PC-3 (cell line): ENCODE results near the gene MRPL14. TPM values are rescaled to one million over a fixed set of nuclear protein-coding genes. Genes with fewer than 3 reads are reported as not detected.

Experiments used
- ATAC-seq: fragments of 200-7000 bp; cut with Tn5 transposase; 2 replicates; pipeline ENCODE4 v1.9.1; 2020; ENCODE audit warnings: mild to moderate bottlenecking, moderate library complexity
- BruUV-seq: library from RNA; stranded (reverse); fragments of 400-500 nt; replicated peaks from 2 replicates; lab custom pipeline; 2021; lab: Mats Ljungman, UMichigan
- CTCF ChIA-PET: fragments of 300-600 bp; sonication (Branson Sonifier 250); formaldehyde crosslinking; loops from one replicate; lab custom pipeline; 2022; ENCODE audit warnings: antibody characterized with exemption; lab: Charles Lee
- POLR2A ChIA-PET: fragments of 300-600 bp; sonication (Branson Sonifier 250); formaldehyde crosslinking; loops from one replicate; lab custom pipeline; 2022; ENCODE audit warnings: antibody characterized with exemption; ENCODE audit not compliant: unreplicated experiment; lab: Charles Lee
- DNase-seq: peaks from one replicate; pipeline ENCODE4 v3.0.0-alpha.2; 2015
- H2AFZ ChIP-seq: fragments of 300-600 bp; sonication (generic); 2 replicates; pipeline ENCODE4 v1.6.0; 2016; ENCODE audit warnings: antibody characterized with exemption, low read length
- H3F3A ChIP-seq: fragments of 300-600 bp; sonication (generic); one replicate; pipeline ENCODE4 v1.6.0; 2017; ENCODE audit warnings: antibody characterized with exemption, low read length, control low read depth, mild to moderate bottlenecking; ENCODE audit not compliant: unreplicated experiment
- H3K27ac ChIP-seq: fragments of 300-600 bp; sonication (generic); 2 replicates; pipeline ENCODE4 v1.5.1; 2016; ENCODE audit warnings: mild to moderate bottlenecking, low read length
- H3K27me3 ChIP-seq: fragments of 300-600 bp; sonication (generic); 2 replicates; pipeline ENCODE4 v1.6.1; 2016; ENCODE audit warnings: low read length, mixed read lengths
- H3K36me3 ChIP-seq: fragments of 300-600 bp; sonication (generic); 2 replicates; pipeline ENCODE4 v1.6.1; 2016; ENCODE audit warnings: low read depth, mixed run types, low read length, mixed read lengths
- H3K4me1 ChIP-seq: fragments of 300-600 bp; sonication (generic); 2 replicates; pipeline ENCODE4 v1.5.1; 2016; ENCODE audit warnings: low read length; ENCODE audit not compliant: insufficient read depth
- H3K4me2 ChIP-seq: fragments of 300-600 bp; sonication (generic); 2 replicates; pipeline ENCODE4 v1.6.0; 2016; ENCODE audit warnings: low read length
- H3K4me3 ChIP-seq: fragments of 300-600 bp; sonication (generic); 2 replicates; pipeline ENCODE4 v1.5.1; 2016; ENCODE audit warnings: mild to moderate bottlenecking, low read length, mixed read lengths
- H3K79me2 ChIP-seq: fragments of 300-600 bp; sonication (generic); 2 replicates; pipeline ENCODE4 v1.6.1; 2017; ENCODE audit warnings: low read length, mixed read lengths
- H3K9ac ChIP-seq: fragments of 300-600 bp; sonication (generic); 2 replicates; pipeline ENCODE4 v1.6.0; 2016; ENCODE audit warnings: mild to moderate bottlenecking, low read length
- H3K9me2 ChIP-seq: fragments of 300-600 bp; sonication (generic); replicated peaks from 2 replicates; pipeline ENCODE4 v1.6.1; 2016; ENCODE audit warnings: mixed run types, low read length, mixed read lengths
- H3K9me3 ChIP-seq: fragments of 300-600 bp; sonication (generic); 2 replicates; pipeline ENCODE4 v1.6.1; 2016; ENCODE audit warnings: low read length, mixed read lengths
- H4K20me1 ChIP-seq: fragments of 300-600 bp; sonication (generic); 2 replicates; pipeline ENCODE4 v1.6.1; 2016; ENCODE audit warnings: low read length, mixed read lengths
- EZH2 ChIP-seq: fragments of 300-600 bp; sonication (generic); IDR thresholded peaks from one replicate; pipeline ENCODE4 v1.6.1; 2017; ENCODE audit warnings: antibody characterized with exemption, mild to moderate bottlenecking, low read length; ENCODE audit not compliant: unreplicated experiment
- EZH2phosphoT487 ChIP-seq: fragments of 300-600 bp; sonication (generic); IDR thresholded peaks from 2 replicates; pipeline ENCODE4 v1.6.1; 2018; ENCODE audit warnings: mild to moderate bottlenecking, antibody characterized with exemption, low read length, borderline replicate concordance
- intact Hi-C: fragments of 100-400 bp; cut with micrococcal nuclease; formaldehyde crosslinking; loops from 2 replicates; pipeline ENCODE4 v1.9.0; 2023
- total RNA-seq: library from RNA; depleted of rRNA; stranded (reverse); fragments of >200 nt; gene quantifications from 2 replicates; pipeline ENCODE4 v1.2.3, GENCODE V29; 2014
- TF ChIP-seq, protein P1 (sequence below): fragments of 300-600 bp; sonication (generic); conservative IDR thresholded peaks from 2 replicates; pipeline ENCODE4 v1.5.1; 2017; ENCODE audit warnings: antibody characterized with exemption, low read depth, mild to moderate bottlenecking, low read length

The MRPL14 gene
- total RNA-seq, 1 experiment from 2014 or later = 192 TPM

DNA sequence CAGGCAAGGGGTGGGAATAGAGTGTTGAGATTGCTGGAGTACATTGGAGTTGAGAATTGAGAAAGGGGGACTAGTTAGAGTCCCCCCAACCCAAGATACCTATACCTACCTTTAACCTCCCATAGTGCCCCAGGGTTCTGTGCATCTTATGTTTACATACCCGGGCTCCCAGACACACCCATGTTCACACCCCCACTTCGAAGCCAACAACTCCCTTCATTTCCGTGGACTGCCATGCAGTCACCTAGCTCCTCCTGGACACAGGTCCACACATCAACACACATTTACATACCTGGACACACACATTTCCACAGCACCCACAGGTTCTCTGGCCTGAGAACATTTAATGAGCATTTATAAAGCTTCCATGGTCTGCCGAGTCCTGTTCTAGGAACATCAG lies 5.2 kb upstream of the MRPL14 start:
- Histone ChIP-seq H3K36me3 (no peaks in the 10 kb centered on the region; the same call in 1 of the 2 replicates), H3K9ac (no peak overlapping the region), H3K9me2 (no peaks in the 10 kb centered on the region), H3K4me3 (no peak overlapping the region), H3F3A (no peaks in the 10 kb centered on the region), H3K9me3 (no peaks in the 10 kb centered on the region), H3K27ac (no peak overlapping the region), H4K20me1 (no peaks in the 10 kb centered on the region), H2AFZ (no peak overlapping the region), H3K79me2 (peaks cover 34% of the 10 kb centered on the region), H3K4me2 (no peak overlapping the region), H3K27me3 (no peaks in the 10 kb centered on the region), H3K4me1 (peaks cover 12% of the 10 kb centered on the region)
- POLR2A ChIA-PET = interaction anchor here (0.7 kb wide), 1 partner anchor 16 kb away, joined by 3 read pairs; no protein-coding TSS in a partner anchor
- intact Hi-C loops = no loop called here
- ATAC-seq (no peak), DNase-seq (no peak)
- CTCF ChIA-PET = interaction anchor here (0.7 kb wide), 1 partner anchor 36 kb away, joined by 3 read pairs; no protein-coding TSS in a partner anchor
- no TSS peak for BruUV-seq
- TF ChIP-seq EZH2phosphoT487 = no peak
- no peak for TF ChIP-seq EZH2
- TF ChIP-seq, protein P1, sequence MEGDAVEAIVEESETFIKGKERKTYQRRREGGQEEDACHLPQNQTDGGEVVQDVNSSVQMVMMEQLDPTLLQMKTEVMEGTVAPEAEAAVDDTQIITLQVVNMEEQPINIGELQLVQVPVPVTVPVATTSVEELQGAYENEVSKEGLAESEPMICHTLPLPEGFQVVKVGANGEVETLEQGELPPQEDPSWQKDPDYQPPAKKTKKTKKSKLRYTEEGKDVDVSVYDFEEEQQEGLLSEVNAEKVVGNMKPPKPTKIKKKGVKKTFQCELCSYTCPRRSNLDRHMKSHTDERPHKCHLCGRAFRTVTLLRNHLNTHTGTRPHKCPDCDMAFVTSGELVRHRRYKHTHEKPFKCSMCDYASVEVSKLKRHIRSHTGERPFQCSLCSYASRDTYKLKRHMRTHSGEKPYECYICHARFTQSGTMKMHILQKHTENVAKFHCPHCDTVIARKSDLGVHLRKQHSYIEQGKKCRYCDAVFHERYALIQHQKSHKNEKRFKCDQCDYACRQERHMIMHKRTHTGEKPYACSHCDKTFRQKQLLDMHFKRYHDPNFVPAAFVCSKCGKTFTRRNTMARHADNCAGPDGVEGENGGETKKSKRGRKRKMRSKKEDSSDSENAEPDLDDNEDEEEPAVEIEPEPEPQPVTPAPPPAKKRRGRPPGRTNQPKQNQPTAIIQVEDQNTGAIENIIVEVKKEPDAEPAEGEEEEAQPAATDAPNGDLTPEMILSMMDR = no peak

DNA sequence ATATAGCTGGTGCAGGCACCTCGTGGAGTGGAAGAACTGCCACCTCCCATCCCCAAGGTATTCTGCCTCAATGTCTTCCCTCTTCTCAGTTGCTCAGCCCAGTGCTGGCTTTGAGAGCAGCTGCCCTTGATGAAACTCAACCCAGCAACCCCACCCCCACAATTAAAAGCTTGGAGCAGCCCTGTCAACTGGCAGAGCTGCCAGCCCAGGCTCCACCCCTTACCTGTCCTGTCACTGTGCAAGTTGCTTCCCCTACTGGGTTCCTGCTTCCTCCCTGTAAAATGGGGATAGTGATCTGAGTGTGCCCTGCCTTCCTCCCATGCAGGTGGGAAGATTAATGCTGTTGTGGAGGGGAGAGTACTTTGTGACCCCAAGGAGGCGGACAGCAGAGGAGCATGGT lies 4.6 kb upstream of the MRPL14 start:
- no peaks in the 10 kb centered on the region; the same call in 1 of the 2 replicates for H3K36me3 ChIP-seq
- no peaks in the 10 kb centered on the region for H4K20me1 ChIP-seq
- no peak overlapping the region for H3K27ac ChIP-seq
- no peak for ATAC-seq
- H3K79me2 ChIP-seq = peaks cover 37% of the 10 kb centered on the region
- no peaks in the 10 kb centered on the region for H3K27me3 ChIP-seq
- no peak for DNase-seq
- no peak overlapping the region for H3K4me3 ChIP-seq
- H3F3A ChIP-seq = no peaks in the 10 kb centered on the region
- no peak overlapping the region for H3K4me2 ChIP-seq
- no TSS peak for BruUV-seq
- intact Hi-C loops = no loop called here
- ChIA-PET CTCF (interaction anchor here (0.7 kb wide), 1 partner anchor 35 kb away, joined by 3 read pairs; no protein-coding TSS in a partner anchor), POLR2A (no interaction called here)
- no peak overlapping the region for H2AFZ ChIP-seq
- H3K4me1 ChIP-seq = peaks cover 12% of the 10 kb centered on the region
- H3K9me3 ChIP-seq = no peaks in the 10 kb centered on the region
- H3K9ac ChIP-seq = no peak overlapping the region
- H3K9me2 ChIP-seq = no peaks in the 10 kb centered on the region
- TF ChIP-seq EZH2phosphoT487 = no peak
- TF ChIP-seq EZH2 = no peak
- TF ChIP-seq, protein P1 = no peak

DNA sequence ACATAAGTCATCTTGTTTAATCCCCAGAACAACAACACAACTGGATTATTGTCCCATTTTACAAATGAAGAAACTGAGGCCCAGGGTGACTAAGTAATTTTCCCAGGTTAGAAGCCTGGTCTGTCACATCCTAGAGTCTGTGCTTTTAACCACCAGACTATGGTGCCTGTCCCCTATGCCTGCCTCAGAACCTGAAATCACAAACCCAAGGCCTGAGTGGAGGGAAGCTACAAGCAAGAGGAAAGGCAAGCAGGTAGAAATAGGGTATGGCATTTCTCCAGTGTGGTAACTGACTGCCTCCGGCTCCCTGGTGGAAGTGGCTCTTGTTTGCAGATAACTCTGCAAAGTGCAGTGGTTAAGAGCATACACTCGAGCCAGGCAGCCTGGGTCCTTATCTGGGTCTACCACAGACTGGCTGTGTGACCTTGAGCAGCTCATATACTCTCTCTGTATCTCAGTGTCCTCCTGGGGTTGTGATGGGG lies 2.6 kb upstream of the MRPL14 start:
- POLR2A ChIA-PET = interaction anchor here (0.6 kb wide), 1 partner anchor 442 kb away, joined by 5 read pairs; no protein-coding TSS in a partner anchor
- intact Hi-C loops = no loop called here

More for the DNA sequence above, 2.6 kb upstream of the MRPL14 start:
- Histone ChIP-seq H3K4me1 (peaks cover 20% of the 10 kb centered on the region), H3K27me3 (no peaks in the 10 kb centered on the region), H3K9me3 (no peaks in the 10 kb centered on the region), H3K9me2 (no peaks in the 10 kb centered on the region), H3K79me2 (peaks cover 57% of the 10 kb centered on the region), H3K27ac (no peak overlapping the region), H3K36me3 (no peaks in the 10 kb centered on the region; the same call in 1 of the 2 replicates), H3K9ac (no peak overlapping the region), H4K20me1 (peaks cover 17% of the 10 kb centered on the region), H3F3A (no peaks in the 10 kb centered on the region), H3K4me3 (no peak overlapping the region), H2AFZ (no peak overlapping the region), H3K4me2 (no peak overlapping the region)
- CTCF ChIA-PET = no interaction called here
- BruUV-seq = no TSS peak
- ATAC-seq (no peak), DNase-seq (no peak)
- TF ChIP-seq EZH2phosphoT487 = no peak
- TF ChIP-seq EZH2 = no peak
- TF ChIP-seq, protein P1 = no peak
